K562 (cell line): ENCODE measurements around the gene PRXL2A. TPM values are rescaled to one million over a fixed set of nuclear protein-coding genes. Genes with fewer than 3 reads are reported as not detected.

ENCODE experiments used
- ATAC-seq: fragments of 200-7000 bp; cut with Tn5 transposase; 3 replicates; pipeline ENCODE4 v1.9.1; 2020; ENCODE audit warnings: moderate library complexity
- BruUV-seq: library from RNA; stranded (reverse); fragments of 400-500 nt; replicated peaks from 2 replicates; lab custom pipeline; 2021; lab: Mats Ljungman, UMichigan
- CTCF ChIA-PET: fragments of 300-600 bp; formaldehyde crosslinking; extraction: SDS; loops from one replicate; lab custom pipeline; 2021; ENCODE audit warnings: low intra/inter-chr PET ratio; lab: Yijun Ruan, JAX
- POLR2A ChIA-PET: fragments of 300-600, 350-650 bp; sonication (Branson Sonifier 250); formaldehyde crosslinking; extraction: SDS; loops from one replicate; lab custom pipeline; 2021; ENCODE audit warnings: antibody characterized with exemption, inconsistent platforms; lab: Yijun Ruan, JAX
- DNase-seq, 4 experiments: peaks; one replicate each; pipeline versions ENCODE4 v3.0.0 to v3.0.0-alpha.2; 2011 to 2018; ENCODE audit warnings: low spot score in 3 of 4, mixed read lengths in 3 of 4; ENCODE audit errors: extremely low read depth in 1 of 4
- FAIRE-seq: peaks from 2 replicates; lab custom pipeline; 2011; peaks lifted over from hg19 to GRCh38; lab: Jason Lieb, UNC
- H2AFZ ChIP-seq: 2 replicates; pipeline ENCODE4 v1.6.0; 2011; ENCODE audit warnings: low read depth, low read length, control low read depth, inconsistent platforms
- H3K27ac ChIP-seq: fragments of 200-600 bp; 3 replicates; pipeline ENCODE4 v1.8.0; 2011; ENCODE audit warnings: low read depth, mild to moderate bottlenecking, control low read depth, inconsistent platforms, low read length, moderate library complexity, mixed read lengths; ENCODE audit errors: extremely low read depth
- H3K27me3 ChIP-seq, 2 experiments: fragments of 300-600 bp in 1 of 2; 2 replicates in 1 of 2; 3 replicates in 1 of 2; pipeline versions ENCODE4 v1.6.0 to v1.8.0; 2011; ENCODE audit warnings: inconsistent platforms in 2 of 2, low read length in 2 of 2, mild to moderate bottlenecking in 1 of 2, mixed read lengths in 1 of 2, moderate library complexity in 1 of 2; ENCODE audit not compliant: control insufficient read depth in 2 of 2, insufficient read depth in 2 of 2
- H3K36me3 ChIP-seq: fragments of 300-600 bp; 3 replicates; pipeline ENCODE4 v1.8.0; 2011; ENCODE audit warnings: mild to moderate bottlenecking, low read length, inconsistent platforms; ENCODE audit not compliant: control insufficient read depth, insufficient read depth
- H3K4me1 ChIP-seq, 2 experiments: fragments of 200-600 bp in 1 of 2; replicated peaks in 1 of 2; 2 replicates in 1 of 2; 3 replicates in 1 of 2; pipeline versions ENCODE4 v1.5.1 to v1.8.0; 2011; ENCODE audit warnings: inconsistent platforms in 2 of 2, low read length in 2 of 2, mild to moderate bottlenecking in 1 of 2, mixed read lengths in 1 of 2, moderate library complexity in 1 of 2; ENCODE audit not compliant: control insufficient read depth in 2 of 2, insufficient read depth in 2 of 2
- H3K4me2 ChIP-seq: 2 replicates; pipeline ENCODE4 v1.6.1; 2011; ENCODE audit warnings: low read length, control low read depth, inconsistent platforms, mixed read lengths; ENCODE audit not compliant: insufficient read depth
- H3K4me3 ChIP-seq: fragments of 200-600 bp; sonication (generic), shearing (Covaris generic); 2 replicates; pipeline ENCODE4 v1.5.1; 2016; ENCODE audit warnings: control low read depth, inconsistent platforms
- H3K79me2 ChIP-seq: fragments of 200-600 bp; 3 replicates; pipeline ENCODE4 v1.8.0; 2011; ENCODE audit warnings: low read length, inconsistent platforms; ENCODE audit not compliant: control insufficient read depth, insufficient read depth
- H3K9ac ChIP-seq, 2 experiments: 2 replicates each; pipeline versions ENCODE4 v1.6.0 to v1.6.1; 2011; ENCODE audit warnings: low read depth in 2 of 2, low read length in 2 of 2, control low read depth in 1 of 2, inconsistent platforms in 1 of 2, mild to moderate bottlenecking in 1 of 2, mixed read lengths in 1 of 2; ENCODE audit not compliant: insufficient read depth in 1 of 2
- H3K9me1 ChIP-seq: one replicate; pipeline ENCODE4 v1.6.0; 2011; ENCODE audit warnings: inconsistent platforms, mild to moderate bottlenecking, low read length, moderate library complexity; ENCODE audit not compliant: control insufficient read depth, insufficient read depth
- H3K9me3 ChIP-seq: replicated peaks from 2 replicates; pipeline ENCODE4 v1.5.1; 2011; ENCODE audit warnings: low read depth, low read length, inconsistent platforms; ENCODE audit not compliant: control insufficient read depth, insufficient read depth
- H4K20me1 ChIP-seq: replicated peaks from 2 replicates; pipeline ENCODE4 v1.6.1; 2011; ENCODE audit warnings: low read length, inconsistent platforms, mixed read lengths; ENCODE audit not compliant: control insufficient read depth, insufficient read depth
- HES1 ChIP-seq: fragments of 450-650 bp; IDR thresholded peaks from 2 replicates; pipeline ENCODE4 v1.6.1; 2016; ENCODE audit warnings: low read depth, mild to moderate bottlenecking, moderate library complexity
- JUNB ChIP-seq: fragments of 450-650 bp; formaldehyde crosslinking; conservative IDR thresholded peaks from 2 replicates; pipeline ENCODE4 v1.4.0; 2020; ENCODE audit warnings: mild to moderate bottlenecking
- PHF21A ChIP-seq: fragments of 450-650 bp; IDR thresholded peaks from 2 replicates; pipeline ENCODE4 v1.6.1; 2017; ENCODE audit warnings: low read depth, borderline replicate concordance
- SAFB ChIP-seq: fragments of 200-400 bp; formaldehyde crosslinking; IDR thresholded peaks from 2 replicates; pipeline ENCODE4 v1.6.1; 2017; ENCODE audit warnings: low read depth, low read length, borderline replicate concordance
- SRSF9 ChIP-seq: fragments of 200-400 bp; formaldehyde crosslinking; IDR thresholded peaks from 2 replicates; pipeline ENCODE4 v1.6.1; 2017; ENCODE audit warnings: low read depth, low read length, borderline replicate concordance
- TAF15 ChIP-seq: fragments of 200-400 bp; formaldehyde crosslinking; IDR thresholded peaks from 2 replicates; pipeline ENCODE4 v1.6.1; 2017; ENCODE audit warnings: mild to moderate bottlenecking, low read depth, low read length, moderate library complexity
- ZNF695 ChIP-seq: fragments of 450-650 bp; formaldehyde crosslinking; IDR thresholded peaks from 2 replicates; pipeline ENCODE4 v1.4.0; 2020; ENCODE audit warnings: mild to moderate bottlenecking, moderate library complexity
- WGBS: fragments of 100-300 bp; shearing (Covaris generic); methylation state at CpG from one replicate; pipeline ENCODE4 v1.1.6; 2016; ENCODE audit warnings: low coverage, mixed read lengths; ENCODE audit not compliant: insufficient coverage; ENCODE audit errors: missing lambda C conversion rate; 5-methylcytosine and 5-hydroxymethylcytosine counted together
- in situ Hi-C: fragments of 300-500 bp; cut with MboI; formaldehyde crosslinking; loops from 4 replicates; pipeline ENCODE4 v1.15.0; 2018; ENCODE audit warnings: inconsistent platforms, mixed read lengths
- intact Hi-C: fragments of 100-400 bp; cut with micrococcal nuclease; formaldehyde crosslinking; loops from 2 replicates; pipeline ENCODE4 v1.14.2; 2022
- polyA plus RNA-seq, 8 experiments: library from polyadenylated mRNA; depleted of rRNA in 4 of 8; stranded (reverse) in 5 of 8; unstranded in 3 of 8; fragments of >200 nt; fragmentation: Nextera tagmentation in 2 of 8; fragmentation: Illumina TruSeq in 1 of 8; extraction: Ambion mirVana in 2 of 8; extraction: Trizol in 1 of 8; gene quantifications; 2 replicates each; pipeline versions ENCODE4 v1.2.1 to v1.2.3, GENCODE V29; 2011 to 2014; ENCODE audit warnings: inconsistent platforms in 1 of 8, missing spikeins in 1 of 8
- total RNA-seq, 7 experiments: library from RNA; depleted of rRNA in 6 of 7; stranded (reverse); fragments of >200 nt in 6 of 7; fragmentation: Illumina TruSeq in 2 of 7; extraction: Trizol in 2 of 7; gene quantifications; 2 replicates each; pipeline versions ENCODE4 v1.2.1 to v1.2.3, GENCODE V29; 2011 to 2021; ENCODE audit warnings: low replicate concordance in 1 of 7

Gene PRXL2A
- total and polyA plus RNA-seq, 9 of the 15 experiments (the other 6 are each of a cell fraction or from before 2014, with no cell fraction given), result 0.14 to 1.2 (median 0.75) TPM

- H3K27me3 ChIP-seq, result peaks cover 28 to 32% of the 10 kb centered on the region in 2 experiments
- no peak for ATAC-seq
- H3K4me2 ChIP-seq, result no peak overlapping the region
- CTCF ChIA-PET, result no interaction called here
- H3K79me2 ChIP-seq, result no peaks in the 10 kb centered on the region
- H3K9me3 ChIP-seq, result no peaks in the 10 kb centered on the region; the same call in 1 of the 2 replicates
- in situ Hi-C loops (no loop called here), intact Hi-C loops (no loop called here)
- no peak for FAIRE-seq
- DNase-seq, result no peak
- no TSS peak for BruUV-seq
- TF ChIP-seq SRSF9 (no peak), PHF21A (no peak), SAFB (no peak), TAF15 (no peak), ZNF695 (CRISPR knock-in tag) (no peak), HES1 (no peak), JUNB (CRISPR knock-in tag) (no peak)
- POLR2A ChIA-PET, result interaction anchor here (1.0 kb wide), 1 partner anchor 27 kb away, joined by 3 read pairs; no protein-coding TSS in a partner anchor
- no peak overlapping the region for H3K4me3 ChIP-seq
- H2AFZ ChIP-seq, result no peak overlapping the region
- H3K9ac ChIP-seq, result no peak overlapping the region
- no peaks in the 10 kb centered on the region for H3K4me1 ChIP-seq
- WGBS, result 0% methylated on average over 2 of the region's 2 CpGs
- no peaks in the 10 kb centered on the region for H3K36me3 ChIP-seq
- H4K20me1 ChIP-seq, result no peaks in the 10 kb centered on the region
- H3K9me1 ChIP-seq, result no peaks in the 10 kb centered on the region
- no peak overlapping the region for H3K27ac ChIP-seq
Measured at GRCh38 chr10:80437227-80437626, 28.9 kb downstream of the PRXL2A start.
